Keratinocyte (primary cell): Measurements from ENCODE around the gene RFPL1. TPM values are rescaled to one million over a fixed set of nuclear protein-coding genes. Genes with fewer than 3 reads are reported as not detected.
"Not testable (repeated sequence)": the region's sequence is repeated elsewhere in the genome, so short reads cannot be mapped to it uniquely, and the experiment has no call there.

Experiments used
- DNase-seq: peaks from one replicate; pipeline ENCODE4 v3.0.0-alpha.2; 2011; ENCODE audit warnings: low read depth, missing footprints, low spot score
- FAIRE-seq: peaks from 2 replicates; lab custom pipeline; 2011; peaks lifted over from hg19 to GRCh38; lab: Jason Lieb, UNC
- H2AFZ ChIP-seq: 2 replicates; pipeline ENCODE4 v1.6.0; 2012; ENCODE audit warnings: low read length, control low read depth, inconsistent platforms; ENCODE audit not compliant: control insufficient read depth
- H3K27ac ChIP-seq: 2 replicates; pipeline ENCODE4 v1.5.1; 2011; ENCODE audit warnings: low read length; ENCODE audit not compliant: control insufficient read depth, insufficient read depth
- H3K27me3 ChIP-seq: 3 replicates; pipeline ENCODE4 v1.6.0; 2011; ENCODE audit warnings: low read length; ENCODE audit not compliant: control insufficient read depth, insufficient read depth; ENCODE audit errors: extremely low read depth
- H3K36me3 ChIP-seq, 2 experiments: 2 replicates in 1 of 2; 3 replicates in 1 of 2; pipeline ENCODE4 v1.5.1; 2011; ENCODE audit warnings: low read length in 2 of 2, mild to moderate bottlenecking in 1 of 2; ENCODE audit not compliant: control insufficient read depth in 2 of 2, insufficient read depth in 2 of 2; ENCODE audit errors: extremely low read depth in 1 of 2
- H3K4me1 ChIP-seq: 3 replicates; pipeline ENCODE4 v1.5.1; 2011; ENCODE audit warnings: low read length; ENCODE audit not compliant: control insufficient read depth, insufficient read depth; ENCODE audit errors: extremely low read depth
- H3K4me2 ChIP-seq: 3 replicates; pipeline ENCODE4 v1.6.0; 2011; ENCODE audit warnings: low read depth, low read length; ENCODE audit not compliant: control insufficient read depth, insufficient read depth; ENCODE audit errors: extremely low read depth
- H3K4me3 ChIP-seq, 3 experiments: fragments of 200-600 bp in 1 of 3; sonication (generic) in 1 of 3; 2 replicates in 2 of 3; 3 replicates in 1 of 3; pipeline ENCODE4 v1.5.1; 2011 to 2016; ENCODE audit warnings: low read length in 3 of 3, mild to moderate bottlenecking in 3 of 3, control low read depth in 2 of 3, inconsistent platforms in 1 of 3, low read depth in 1 of 3, mixed read lengths in 1 of 3, mixed run types in 1 of 3, moderate library complexity in 1 of 3; ENCODE audit not compliant: control insufficient read depth in 2 of 3, insufficient read depth in 2 of 3; ENCODE audit errors: extremely low read depth in 1 of 3
- H3K79me2 ChIP-seq: 2 replicates; pipeline ENCODE4 v1.6.0; 2012; ENCODE audit warnings: low read length; ENCODE audit not compliant: control insufficient read depth, insufficient read depth
- H3K9ac ChIP-seq: 3 replicates; pipeline ENCODE4 v1.6.0; 2011; ENCODE audit warnings: low read length; ENCODE audit not compliant: control insufficient read depth, insufficient read depth; ENCODE audit errors: extremely low read depth
- H3K9me1 ChIP-seq: 3 replicates; pipeline ENCODE4 v1.6.0; 2011; ENCODE audit warnings: low read length; ENCODE audit not compliant: control insufficient read depth, insufficient read depth; ENCODE audit errors: extremely low read depth
- H3K9me3 ChIP-seq: 2 replicates; pipeline ENCODE4 v1.5.1; 2012; ENCODE audit warnings: low read depth, low read length; ENCODE audit not compliant: control insufficient read depth
- H4K20me1 ChIP-seq: 3 replicates; pipeline ENCODE4 v1.6.0; 2011; ENCODE audit warnings: low read length; ENCODE audit not compliant: control insufficient read depth, insufficient read depth; ENCODE audit errors: extremely low read depth
- EZH2 ChIP-seq: IDR thresholded peaks from one replicate; pipeline ENCODE4 v1.6.1; 2012; ENCODE audit warnings: inconsistent platforms, mild to moderate bottlenecking, low read length, moderate library complexity
- dilution Hi-C: fragments of 300-500 bp; cut with MboI; formaldehyde crosslinking; loops from one replicate; pipeline ENCODE4 v1.7.0; 2020; ENCODE audit warnings: low sequenced_read_pairs; ENCODE audit not compliant: extremely low pct_ligation_motif_present
- polyA plus RNA-seq, 5 experiments: library from polyadenylated mRNA; depleted of rRNA in 3 of 5; stranded (reverse) in 3 of 5; stranded (forward) in 1 of 5; unstranded in 1 of 5; fragments of >200 nt; gene quantifications; 1 replicate in 1 of 5; 2 replicates in 3 of 5; 3 replicates in 1 of 5; pipeline versions ENCODE4 v1.2.1 to v1.2.3, GENCODE V29; 2011 to 2012; ENCODE audit warnings: missing spikeins in 2 of 5, low read depth in 1 of 5, low replicate concordance in 1 of 5
- small RNA-seq, 3 experiments: library from RNA; depleted of rRNA; stranded (forward); fragments of <200 nt; gene quantifications; one replicate each; pipeline ENCODE3, GENCODE V24; 2012; ENCODE audit warnings: low read depth in 3 of 3, low replicate concordance in 1 of 3; ENCODE audit not compliant: insufficient read length in 3 of 3
- TF ChIP-seq, protein P1 (sequence below), 3 experiments: IDR thresholded peaks in 1 of 3; conservative IDR thresholded peaks in 1 of 3; optimal IDR thresholded peaks in 1 of 3; 2 replicates in 2 of 3; 3 replicates in 1 of 3; pipeline versions ENCODE3 to v1.5.1; 2011; ENCODE audit warnings: low read length in 3 of 3, mild to moderate bottlenecking in 3 of 3, moderate library complexity in 2 of 3, control low read depth in 1 of 3, inconsistent platforms in 1 of 3; ENCODE audit not compliant: insufficient read depth in 2 of 3; ENCODE audit errors: extremely low read depth in 1 of 3

The RFPL1 gene
- polyA plus RNA-seq, 1 donor (not counting 4 experiments of a cell fraction or from before 2014, with no cell fraction given): not detected

DNA sequence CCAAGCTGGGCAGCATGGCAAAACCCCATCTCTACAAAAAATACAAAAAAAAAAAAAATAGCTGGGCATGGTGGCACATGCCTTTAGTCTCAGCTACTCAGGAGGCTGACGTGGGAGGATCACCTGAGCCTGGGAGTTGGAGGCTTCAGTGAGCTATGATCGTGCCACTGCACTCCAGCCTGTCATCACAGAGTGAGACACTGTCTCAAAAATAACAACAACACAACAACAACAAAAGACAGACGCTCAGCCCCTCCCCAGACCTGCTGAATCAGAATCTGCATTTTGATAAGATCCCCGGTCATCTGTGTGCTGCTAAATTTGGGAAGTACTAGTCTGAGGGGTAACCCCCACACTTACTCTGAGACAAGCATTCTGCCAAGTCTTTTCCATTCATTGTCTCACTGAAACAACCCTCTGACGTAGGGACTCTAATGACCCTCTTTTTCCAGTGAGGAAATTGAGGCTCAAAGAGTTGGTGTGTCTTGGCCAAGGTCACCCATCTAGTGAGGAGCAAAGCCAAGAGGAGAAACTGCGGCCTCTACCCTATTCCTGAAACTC lies 49.1 kb downstream of the RFPL1 start:
- DNase-seq (no peak), FAIRE-seq (no peak)
- Histone ChIP-seq H3K36me3 (no peaks in the 10 kb centered on the region), H3K27me3 (peaks cover 5% of the 10 kb centered on the region), H3K79me2 (no peaks in the 10 kb centered on the region), H3K9me1 (no peaks in the 10 kb centered on the region), H3K9ac (no peak overlapping the region), H3K9me3 (no peaks in the 10 kb centered on the region), H4K20me1 (no peaks in the 10 kb centered on the region), H3K27ac (no peak overlapping the region), H3K4me2 (no peak overlapping the region), H2AFZ (no peak overlapping the region), H3K4me1 (no peaks in the 10 kb centered on the region), H3K4me3 (no peak overlapping the region)
- dilution Hi-C loops: no loop called here
- TF ChIP-seq EZH2: no peak

GRCh38 chr22:29489127-29489780 lies 50.9 kb downstream of the RFPL1 start:
- H3K79me2 ChIP-seq, FAIRE-seq, H3K9me3 ChIP-seq, H3K4me3 ChIP-seq, H3K27ac ChIP-seq, H3K36me3 ChIP-seq, H3K9me1 ChIP-seq, H3K4me1 ChIP-seq, dilution Hi-C loops, H3K4me2 ChIP-seq, DNase-seq, H4K20me1 ChIP-seq, H3K27me3 ChIP-seq, H2AFZ ChIP-seq, H3K9ac ChIP-seq: not testable (repeated sequence)

GRCh38 chr22:29491012-29491411 lies 52.6 kb downstream of the RFPL1 start:
- dilution Hi-C loops: no loop called here
- no peak overlapping the region for H3K4me3 ChIP-seq
- H3K79me2 ChIP-seq: no peaks in the 10 kb centered on the region

More at GRCh38 chr22:29491012-29491411, 52.6 kb downstream of the RFPL1 start:
- DNase-seq (no peak), FAIRE-seq (no peak)
- Histone ChIP-seq H3K27ac (no peak overlapping the region), H2AFZ (no peak overlapping the region), H3K4me1 (no peaks in the 10 kb centered on the region), H3K9me1 (no peaks in the 10 kb centered on the region), H3K4me2 (no peak overlapping the region), H3K9me3 (no peaks in the 10 kb centered on the region), H3K9ac (no peak overlapping the region), H4K20me1 (no peaks in the 10 kb centered on the region), H3K36me3 (no peaks in the 10 kb centered on the region), H3K27me3 (peaks cover 3% of the 10 kb centered on the region)
- TF ChIP-seq, protein P1, sequence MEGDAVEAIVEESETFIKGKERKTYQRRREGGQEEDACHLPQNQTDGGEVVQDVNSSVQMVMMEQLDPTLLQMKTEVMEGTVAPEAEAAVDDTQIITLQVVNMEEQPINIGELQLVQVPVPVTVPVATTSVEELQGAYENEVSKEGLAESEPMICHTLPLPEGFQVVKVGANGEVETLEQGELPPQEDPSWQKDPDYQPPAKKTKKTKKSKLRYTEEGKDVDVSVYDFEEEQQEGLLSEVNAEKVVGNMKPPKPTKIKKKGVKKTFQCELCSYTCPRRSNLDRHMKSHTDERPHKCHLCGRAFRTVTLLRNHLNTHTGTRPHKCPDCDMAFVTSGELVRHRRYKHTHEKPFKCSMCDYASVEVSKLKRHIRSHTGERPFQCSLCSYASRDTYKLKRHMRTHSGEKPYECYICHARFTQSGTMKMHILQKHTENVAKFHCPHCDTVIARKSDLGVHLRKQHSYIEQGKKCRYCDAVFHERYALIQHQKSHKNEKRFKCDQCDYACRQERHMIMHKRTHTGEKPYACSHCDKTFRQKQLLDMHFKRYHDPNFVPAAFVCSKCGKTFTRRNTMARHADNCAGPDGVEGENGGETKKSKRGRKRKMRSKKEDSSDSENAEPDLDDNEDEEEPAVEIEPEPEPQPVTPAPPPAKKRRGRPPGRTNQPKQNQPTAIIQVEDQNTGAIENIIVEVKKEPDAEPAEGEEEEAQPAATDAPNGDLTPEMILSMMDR (optimal IDR thresholded peaks at IDR 0.05 in 1 of 3, IDR thresholded peaks at IDR 0.05 in 1 of 3, conservative IDR thresholded peaks at IDR 0.05 in 1 of 3; ENCODE audit: extremely low read depth in 1 of 3, insufficient read depth in 2 of 3, low read length in 3 of 3): no peak
- TF ChIP-seq EZH2: no peak

Small RNA genes lying within 50 kb of the gene (small RNA-seq; reads per million reads assigned to genes)
- 0 reads per million in 3 experiments for gene AC000041.1

Other genes starting within 250 kb of the RFPL1 start
- gene EMID1, start 232.7 kb upstream of the RFPL1 start, polyA plus RNA-seq: not detected in 3 replicates
- gene RHBDD3, start 170.6 kb upstream of the RFPL1 start, polyA plus RNA-seq: 10.3 to 16.2 TPM (median 10.9 TPM) in 3 replicates
- 245 to 280 TPM (median 257 TPM) in 3 replicates for gene EWSR1, start 170.3 kb upstream of the RFPL1 start, polyA plus RNA-seq
- 11.3 to 21.1 TPM (median 12.2 TPM) in 3 replicates for gene GAS2L1, start 131.9 kb upstream of the RFPL1 start, polyA plus RNA-seq
- 0.07 to 0.09 TPM in 2 of 3 replicates, not detected in the other for gene RASL10A, start 122.9 kb upstream of the RFPL1 start, polyA plus RNA-seq
- gene AP1B1, start 50.0 kb upstream of the RFPL1 start, polyA plus RNA-seq: 45.7 to 83.2 TPM (median 55.3 TPM) in 3 replicates
- 0.06 to 0.08 TPM (median 0.07 TPM) in 3 replicates for gene NEFH, start 41.6 kb downstream of the RFPL1 start, polyA plus RNA-seq
- gene THOC5, start 115.2 kb downstream of the RFPL1 start, polyA plus RNA-seq: 34.1 to 35.6 TPM (median 35.4 TPM) in 3 replicates
- 58.3 to 63.1 TPM (median 61.3 TPM) in 3 replicates for gene NIPSNAP1, start 142.5 kb downstream of the RFPL1 start, polyA plus RNA-seq
- 23.2 to 112 TPM (median 50.2 TPM) in 3 replicates for gene NF2, start 165.1 kb downstream of the RFPL1 start, polyA plus RNA-seq